Heart left ventricle (tissue), 13 donors: ENCODE results near the gene DNAH1.

Experiments
- CTCF ChIP-seq, 12 donors: fragments of 200-600 bp; sonication (generic) in 4 of 12; IDR thresholded peaks; one replicate each; pipeline versions ENCODE4 v1.5.0 to v1.8.0; 2018 to 2022; ENCODE audit warnings: antibody characterized with exemption in 12 of 12, mild to moderate bottlenecking in 5 of 12
- POLR2A ChIP-seq, 2 donors: fragments of 450-650 bp; IDR thresholded peaks; one replicate each; pipeline ENCODE4 v1.6.1; 2017; ENCODE audit warnings: antibody characterized with exemption in 2 of 2, mild to moderate bottlenecking in 2 of 2, moderate library complexity in 2 of 2
- donor health status: ischemic (EF 13 %, LVEDD 7.1; RV severe dilation, severe dysfunction).
- donor health status: DM: no; HTN: yes; CAD: no.
- donor health status: DM: no; HTN: no; CAD: no.
- donor health status: ischemic (EF 25% LVEDD 6.9; RV normal size, moderate dysfunction).
- donor health status: ischemic (EF 25% LVEDD 5.7; RV mildly dilated, moderate dysfunction).
- donor health status: ischemic (EF 35%, LVEDD 5.7; RV mildly dilated, moderate dysfunction).
- donor health status: nonischemic (EF 11% LVEDD 7.7; RV severe dilation, severe dysfunction).
- donor health status: DM: yes; HTN: yes; CAD: no.
- donor health status: PGD.
- donor health status: ischemic (EF 29% LVEDD 5.4; RV normal size, mild dysfunction).
- donor health status: nonischemic (EF 23%, LVEDD 6.1; RV moderate dilation, normal function).

DNA sequence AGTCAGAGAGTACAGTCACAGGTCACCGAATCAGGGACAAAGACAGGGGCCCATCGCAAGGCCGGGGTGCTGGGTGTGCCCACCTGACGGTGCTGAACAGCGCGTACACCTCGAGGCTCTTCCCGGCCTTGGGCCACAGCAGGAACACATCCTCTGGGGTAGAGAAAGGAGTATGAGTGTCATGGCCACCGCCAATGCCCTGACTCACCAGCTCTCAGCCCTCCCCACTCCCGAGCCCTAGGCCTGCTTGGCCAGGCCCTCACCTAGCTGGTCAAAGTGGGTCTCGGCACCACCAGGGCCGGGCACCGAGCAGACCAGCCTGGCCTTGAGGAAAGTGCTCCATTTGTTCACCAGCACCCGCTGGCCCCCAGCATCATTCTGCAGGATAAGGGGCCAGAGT lies 124.6 kb downstream of the DNAH1 start:
- TF ChIP-seq CTCF (IDR thresholded peaks at IDR 0.05) (no peak), POLR2A (IDR thresholded peaks at IDR 0.05) (no peak)
